ENCODE measurements around the gene ZNF69. TPM values are rescaled to one million over a fixed set of nuclear protein-coding genes. Genes with fewer than 3 reads are reported as not detected.
"Not testable (repeated sequence)": the region's sequence is repeated elsewhere in the genome, so short reads cannot be mapped to it uniquely, and the experiment has no call there.

The ZNF69 gene
- total RNA-seq, 1 donor from 2014 or later, result 5.2 TPM

GRCh38 chr19:11882606-11883005, 5.0 kb upstream of the ZNF69 start:
- no peak overlapping the region for H3K4me3 ChIP-seq
- DNase-seq, result no peak
- H3K9me3 ChIP-seq (replicated peaks), result no peaks in the 10 kb centered on the region
- TF ChIP-seq CTCF (IDR thresholded peaks at IDR 0.05; ENCODE audit: borderline replicate concordance), result no peak
- H3K36me3 ChIP-seq, result no peaks in the 10 kb centered on the region
- no peak overlapping the region for H3K27ac ChIP-seq (replicated peaks)
- no peaks in the 10 kb centered on the region for H3K27me3 ChIP-seq (ENCODE audit: low read depth)
- intact Hi-C loops (cut with micrococcal nuclease), result loop anchor here (10.0 kb wide), 1 partner anchor 112 kb away; no protein-coding TSS in a partner anchor
- peaks cover 6% of the 10 kb centered on the region for H3K4me1 ChIP-seq

GRCh38 chr19:11887234-11887610, 360 bp upstream of the ZNF69 start:
- no peak for TF ChIP-seq CTCF (IDR thresholded peaks at IDR 0.05; ENCODE audit: borderline replicate concordance)
- H3K27ac ChIP-seq (replicated peaks), result peak overlapping the region; percentile 90
- no peaks in the 10 kb centered on the region for H3K27me3 ChIP-seq (ENCODE audit: low read depth)
- no peak for DNase-seq
- H3K9me3 ChIP-seq (replicated peaks), result no peaks in the 10 kb centered on the region
- no peaks in the 10 kb centered on the region for H3K36me3 ChIP-seq
- H3K4me3 ChIP-seq, result peak overlapping the region; percentile 87
- peaks cover 19% of the 10 kb centered on the region for H3K4me1 ChIP-seq
- intact Hi-C loops (cut with micrococcal nuclease), result loop anchor here (10.0 kb wide), 1 partner anchor 108 kb away; no protein-coding TSS in a partner anchor

- intact Hi-C loops (cut with micrococcal nuclease), result loop anchor here (10.0 kb wide), 1 partner anchor 105 kb away; no protein-coding TSS in a partner anchor
- H3K27me3 ChIP-seq (ENCODE audit: low read depth); H3K36me3 ChIP-seq; H3K27ac ChIP-seq (replicated peaks); DNase-seq; H3K9me3 ChIP-seq (replicated peaks); H3K4me3 ChIP-seq: not testable (repeated sequence)
- peaks cover 19% of the 10 kb centered on the region for H3K4me1 ChIP-seq
Observed at GRCh38 chr19:11889901-11890300, 2.3 kb downstream of the ZNF69 start.

- TF ChIP-seq CTCF (IDR thresholded peaks at IDR 0.05; ENCODE audit: borderline replicate concordance), result no peak
- no peak overlapping the region for H3K27ac ChIP-seq (replicated peaks)
Observed at GRCh38 chr19:11890634-11891033, 3.1 kb downstream of the ZNF69 start.

GRCh38 chr19:11894851-11895250, 7.3 kb downstream of the ZNF69 start:
- no peak overlapping the region for H3K27ac ChIP-seq (replicated peaks)
- peaks cover 23% of the 10 kb centered on the region for H3K9me3 ChIP-seq (replicated peaks)
- H3K4me3 ChIP-seq, result no peak overlapping the region
- intact Hi-C loops (cut with micrococcal nuclease), result no loop called here
- H3K36me3 ChIP-seq, result peaks cover 18% of the 10 kb centered on the region
- TF ChIP-seq CTCF (IDR thresholded peaks at IDR 0.05; ENCODE audit: borderline replicate concordance), result no peak
- no peaks in the 10 kb centered on the region for H3K4me1 ChIP-seq
- H3K27me3 ChIP-seq (ENCODE audit: low read depth), result no peaks in the 10 kb centered on the region
- no peak for DNase-seq

More at GRCh38 chr19:11890634-11891033, 3.1 kb downstream of the ZNF69 start:
- intact Hi-C loops (cut with micrococcal nuclease), result no loop called here
- no peak overlapping the region for H3K4me3 ChIP-seq
- no peaks in the 10 kb centered on the region for H3K27me3 ChIP-seq (ENCODE audit: low read depth)
- peaks cover 19% of the 10 kb centered on the region for H3K4me1 ChIP-seq
- H3K9me3 ChIP-seq (replicated peaks), result no peaks in the 10 kb centered on the region
- DNase-seq, result no peak
- H3K36me3 ChIP-seq, result no peaks in the 10 kb centered on the region

- Histone ChIP-seq H3K27ac (replicated peaks) (no peak overlapping the region), H3K36me3 (peaks cover 85% of the 10 kb centered on the region), H3K4me3 (no peak overlapping the region), H3K27me3 (ENCODE audit: low read depth) (no peaks in the 10 kb centered on the region), H3K4me1 (no peaks in the 10 kb centered on the region), H3K9me3 (replicated peaks) (peaks cover 95% of the 10 kb centered on the region)
- intact Hi-C loops (cut with micrococcal nuclease), result no loop called here
- DNase-seq, result no peak
- TF ChIP-seq CTCF (IDR thresholded peaks at IDR 0.05; ENCODE audit: borderline replicate concordance), result no peak
Observed at GRCh38 chr19:11902228-11902627, 14.6 kb downstream of the ZNF69 start.

All from left ventricle myocardium inferior (tissue), 1 donor.